Measurements from ENCODE around the gene SEMA7A. TPM values are rescaled to one million over a fixed set of nuclear protein-coding genes. Genes with fewer than 3 reads are reported as not detected.
A peak's percentile ranks its signal among the peaks of the same experiment; 100 is the strongest.

The SEMA7A gene
- total and polyA plus RNA-seq, 9 of the 15 experiments (the other 6 are each of a cell fraction or from before 2014, with no cell fraction given), result 0.04 to 8.2 (median 5.4) TPM; not detected in 1

GRCh38 chr15:74460871-74461846 is 27.4 kb upstream of the SEMA7A start, which contains the start of gene UBL7 (continued):
- TF ChIP-seq RNF2 (IDR thresholded peaks at IDR 0.05) (no peak), SMARCE1 (IDR thresholded peaks at IDR 0.05) (0 out of 2 replicates have a peak, but pooled peaks have one; percentile 13), PATZ1 (CRISPR knock-in tag; IDR thresholded peaks at IDR 0.05; ENCODE audit: borderline replicate concordance) (no peak), POLR2A (conservative IDR thresholded peaks at IDR 0.05) (peak; percentile 94), SUPT5H (IDR thresholded peaks at IDR 0.05) (peak; percentile 91), BHLHE40 (IDR thresholded peaks at IDR 0.05; ENCODE audit: low read length) (no peak), FUS (optimal IDR thresholded peaks at IDR 0.05; ENCODE audit: low read depth, low read length) (no peak), ZNF347 (CRISPR knock-in tag; IDR thresholded peaks at IDR 0.05; ENCODE audit: low read depth) (no peak), NR2C2 (CRISPR knock-in tag; IDR thresholded peaks at IDR 0.05) (0 out of 2 replicates have a peak, but pooled peaks have one; percentile 30), NR2C2 (tag; IDR thresholded peaks at IDR 0.05) (peak; percentile 89), PCBP2 (IDR thresholded peaks at IDR 0.05; ENCODE audit: low read depth, low read length, poor library complexity, severe bottlenecking) (no peak), ZNF551 (CRISPR knock-in tag; IDR thresholded peaks at IDR 0.05) (no peak), E2F4 (CRISPR knock-in tag; IDR thresholded peaks at IDR 0.05; ENCODE audit: low read depth) (no peak), BCOR (IDR thresholded peaks at IDR 0.05) (peak; percentile 14; the same call in 1 of the 2 replicates), RBM17 (IDR thresholded peaks at IDR 0.05; ENCODE audit: borderline replicate concordance, low read depth, low read length) (no peak), HDAC8 (tag; IDR thresholded peaks at IDR 0.05) (no peak), GABPA (tag; conservative IDR thresholded peaks at IDR 0.05; ENCODE audit: low read depth) (peak; percentile 99), TSC22D4 (tag; IDR thresholded peaks at IDR 0.05) (no peak), ARID2 (IDR thresholded peaks at IDR 0.05) (no peak), TFAM (CRISPR knock-in tag; conservative IDR thresholded peaks at IDR 0.05) (no peak), SIRT6 (IDR thresholded peaks at IDR 0.05; ENCODE audit: low read depth, low read length) (no peak), DDX20 (tag; IDR thresholded peaks at IDR 0.05; ENCODE audit: low read depth) (no peak), STAT5A (IDR thresholded peaks at IDR 0.05; ENCODE audit: borderline replicate concordance, low read length) (no peak), CHD4 (IDR thresholded peaks at IDR 0.05; ENCODE audit: insufficient read depth, insufficient replicate concordance, low read depth, low read length, poor library complexity, severe bottlenecking) (no peak), ZBTB2 (IDR thresholded peaks at IDR 0.05) (peak; percentile 47; the same call in 1 of the 2 replicates), ZNF584 (CRISPR knock-in tag; IDR thresholded peaks at IDR 0.05; ENCODE audit: low read depth) (no peak)

Measured in K562 (cell line).